Bronchial smooth muscle cell (primary cell): ENCODE data around the gene CYP4F3. TPM values are rescaled to one million over a fixed set of nuclear protein-coding genes. Genes with fewer than 3 reads are reported as not detected.

ENCODE experiments used
- total RNA-seq: library from RNA; depleted of rRNA; stranded (reverse); fragments of >200 nt; gene quantifications from 2 replicates; pipeline ENCODE4 v1.2.1, GENCODE V29; 2014

Gene CYP4F3, protein sequence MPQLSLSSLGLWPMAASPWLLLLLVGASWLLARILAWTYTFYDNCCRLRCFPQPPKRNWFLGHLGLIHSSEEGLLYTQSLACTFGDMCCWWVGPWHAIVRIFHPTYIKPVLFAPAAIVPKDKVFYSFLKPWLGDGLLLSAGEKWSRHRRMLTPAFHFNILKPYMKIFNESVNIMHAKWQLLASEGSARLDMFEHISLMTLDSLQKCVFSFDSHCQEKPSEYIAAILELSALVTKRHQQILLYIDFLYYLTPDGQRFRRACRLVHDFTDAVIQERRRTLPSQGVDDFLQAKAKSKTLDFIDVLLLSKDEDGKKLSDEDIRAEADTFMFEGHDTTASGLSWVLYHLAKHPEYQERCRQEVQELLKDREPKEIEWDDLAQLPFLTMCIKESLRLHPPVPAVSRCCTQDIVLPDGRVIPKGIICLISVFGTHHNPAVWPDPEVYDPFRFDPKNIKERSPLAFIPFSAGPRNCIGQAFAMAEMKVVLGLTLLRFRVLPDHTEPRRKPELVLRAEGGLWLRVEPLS
- total RNA-seq: under 0.01 TPM in 1 of 2 replicates, not detected in the other

GRCh38 chr19:15640294-15640903, at the start of gene CYP4F3:
Gene CYP4F3 (plus strand): TSS chr19:15640897. CDS start chr19:15641416, 519 bp downstream.

GRCh38 chr19:15614507-15615379, 26.0 kb upstream of the CYP4F3 start, which contains the start of gene CYP4F8:
Gene CYP4F8 (plus strand): TSS chr19:15615218. CDS start chr19:15615617, 399 bp downstream.

GRCh38 chr19:15672580-15673175, 32.0 kb downstream of the CYP4F3 start, which contains the start of gene CYP4F12:
Gene CYP4F12 (plus strand): TSS chr19:15673087. CDS start chr19:15673530, 443 bp downstream.

Other genes with a start within 250 kb of the CYP4F3 start
- gene AKAP8L, start 221.9 kb upstream of the CYP4F3 start, total RNA-seq: 61.3 and 83.0 TPM in 2 replicates
- 3.9 and 4.7 TPM in 2 replicates for gene WIZ, start 190.9 kb upstream of the CYP4F3 start, total RNA-seq
- gene RASAL3, start 176.4 kb upstream of the CYP4F3 start, total RNA-seq: under 0.01 and 0.09 TPM in 2 replicates
- not detected in 2 replicates for gene PGLYRP2, start 161.4 kb upstream of the CYP4F3 start, total RNA-seq
- gene CYP4F22, start 132.4 kb upstream of the CYP4F3 start, total RNA-seq: not detected in 2 replicates
- gene CYP4F8, start 25.7 kb upstream of the CYP4F3 start, total RNA-seq: under 0.01 TPM in 1 of 2 replicates, not detected in the other
- gene CYP4F12, start 32.2 kb downstream of the CYP4F3 start, total RNA-seq: not detected in 2 replicates
- gene OR10H2, start 87.1 kb downstream of the CYP4F3 start, total RNA-seq: not detected in 2 replicates
- gene OR10H3, start 97.1 kb downstream of the CYP4F3 start, total RNA-seq: not detected in 2 replicates
- under 0.01 TPM in 1 of 2 replicates, not detected in the other for gene OR10H5, start 146.8 kb downstream of the CYP4F3 start, total RNA-seq
- not detected in 2 replicates for gene OR10H1, start 174.8 kb downstream of the CYP4F3 start, total RNA-seq